GM12865 (cell line): ENCODE data around the gene SERAC1.
"Not testable (repeated sequence)": the region's sequence is repeated elsewhere in the genome, so short reads cannot be mapped to it uniquely, and the experiment has no call there.

Experiments used
- DNase-seq: peaks from one replicate; pipeline ENCODE4 v3.0.0; 2010; ENCODE audit warnings: low read depth
- H3K4me3 ChIP-seq: 2 replicates; pipeline ENCODE4 v1.5.1; 2011; ENCODE audit warnings: mild to moderate bottlenecking, low read depth, low read length, control low read depth
- CTCF ChIP-seq: IDR thresholded peaks from 2 replicates; pipeline ENCODE4 v1.5.1; 2011; ENCODE audit warnings: low read length, control low read depth, low read depth, inconsistent platforms; ENCODE audit not compliant: insufficient read depth; ENCODE audit errors: missing control alignments

SERAC1 gene

GRCh38 chr6:158168040-158168289 lies at the start of gene SERAC1:
Gene SERAC1 (minus strand): TSS chr6:158168262. CDS start chr6:158158363, 9,899 bp downstream.
- peak within 1 kb of the TSS; percentile 70 for H3K4me3 ChIP-seq
- no peak for TF ChIP-seq CTCF
- DNase-seq: no peak

GRCh38 chr6:158213925-158214674 lies 46.0 kb upstream of the SERAC1 start:
- no peak overlapping the region for H3K4me3 ChIP-seq
- peak; percentile 74 for TF ChIP-seq CTCF

GRCh38 chr6:158211273-158212055 lies 43.4 kb upstream of the SERAC1 start:
- peak; percentile 27 for DNase-seq
- TF ChIP-seq CTCF: no peak
- no peak overlapping the region for H3K4me3 ChIP-seq

More at GRCh38 chr6:158213925-158214674, 46.0 kb upstream of the SERAC1 start:
- DNase-seq: peak; percentile 83

GRCh38 chr6:158209582-158210333 lies 41.7 kb upstream of the SERAC1 start:
- DNase-seq: not testable (repeated sequence)

GRCh38 chr6:158208226-158209030 lies 40.4 kb upstream of the SERAC1 start:
- H3K4me3 ChIP-seq: not testable (repeated sequence)

More at GRCh38 chr6:158209582-158210333, 41.7 kb upstream of the SERAC1 start:
- not testable (repeated sequence) for H3K4me3 ChIP-seq

GRCh38 chr6:158207422-158207788 lies 39.3 kb upstream of the SERAC1 start:
- TF ChIP-seq CTCF: no peak
- H3K4me3 ChIP-seq: no peak overlapping the region
- DNase-seq: peak; percentile 85

More at GRCh38 chr6:158208226-158209030, 40.4 kb upstream of the SERAC1 start:
- DNase-seq: not testable (repeated sequence)

GRCh38 chr6:158206740-158207421 lies 38.8 kb upstream of the SERAC1 start:
- H3K4me3 ChIP-seq: no peak overlapping the region
- TF ChIP-seq CTCF: no peak
- DNase-seq: no peak
